Thoracic aorta (tissue), 2 donors: ENCODE measurements around the gene UPK1A. TPM values are rescaled to one million over a fixed set of nuclear protein-coding genes. Genes with fewer than 3 reads are reported as not detected.

ENCODE experiments used
- ATAC-seq: fragments of 150-250 bp; one replicate; pipeline ENCODE4 v1.8.0; 2017; ENCODE audit warnings: low read depth; ENCODE audit not compliant: insufficient number of reproducible peaks, low FRiP score
- DNase-seq: peaks from one replicate; pipeline ENCODE4 v3.0.0-alpha.2; 2020; ENCODE audit warnings: low spot score
- H3K27ac ChIP-seq, 2 donors: fragments of 200-600 bp; sonication (generic); 1 replicate in 1 of 2; 2 replicates in 1 of 2; pipeline ENCODE4 v1.5.1; 2016; ENCODE audit warnings: mild to moderate bottlenecking in 2 of 2, moderate library complexity in 2 of 2
- H3K27me3 ChIP-seq: fragments of 200-600 bp; sonication (generic); replicated peaks from 2 replicates; pipeline ENCODE4 v1.6.0; 2016; ENCODE audit warnings: mild to moderate bottlenecking; ENCODE audit not compliant: insufficient read depth
- H3K36me3 ChIP-seq: fragments of 200-600 bp; sonication (generic); one replicate; pipeline ENCODE4 v1.5.1; 2016
- H3K4me1 ChIP-seq, 2 donors: fragments of 200-600 bp; sonication (generic); 1 replicate in 1 of 2; 2 replicates in 1 of 2; pipeline versions ENCODE4 v1.5.1 to v1.6.0; 2016; ENCODE audit warnings: low read depth in 2 of 2, mild to moderate bottlenecking in 1 of 2; ENCODE audit not compliant: control insufficient read depth in 1 of 2
- H3K4me3 ChIP-seq: fragments of 200-600 bp; sonication (generic); 2 replicates; pipeline ENCODE4 v1.5.1; 2016; ENCODE audit warnings: mild to moderate bottlenecking
- H3K9me3 ChIP-seq: fragments of 200-600 bp; sonication (generic); 2 replicates; pipeline ENCODE4 v1.5.1; 2016
- CTCF ChIP-seq: fragments of 200-600 bp; sonication (generic); IDR thresholded peaks from one replicate; pipeline ENCODE4 v1.5.1; 2019; ENCODE audit warnings: antibody characterized with exemption
- total RNA-seq, 2 donors: library from RNA; depleted of rRNA; stranded (reverse); fragments of >200 nt; gene quantifications; one replicate each; pipeline versions ENCODE4 v1.1.0 to v1.2.3, GENCODE V29; 2016

Gene UPK1A
- total RNA-seq, 2 donors from 2014 or later, result not detected

- Histone ChIP-seq H3K27me3 (no peaks in the 10 kb centered on the region), H3K9me3 (no peaks in the 10 kb centered on the region), H3K27ac (no peak overlapping the region), H3K4me3 (no peak overlapping the region), H3K36me3 (peaks cover 95% of the 10 kb centered on the region), H3K4me1 (no peaks in the 10 kb centered on the region)
- TF ChIP-seq CTCF, result no peak
- DNase-seq (no peak), ATAC-seq (no peak)
Measured at GRCh38 chr19:35727053-35727955, 61.0 kb downstream of the UPK1A start.

Other genes starting within 250 kb of the UPK1A start
- gene FFAR2, start 218.3 kb upstream of the UPK1A start, total RNA-seq, result under 1 TPM in 1 of 2 donors, not detected in 1; 0.92 TPM
- gene KRTDAP, start 176.1 kb upstream of the UPK1A start, total RNA-seq, result 10 to 100 TPM in 1 of 2 donors, not detected in 1; 29.6 TPM
- 10 to 100 TPM; 26.1 to 53.7 TPM for gene DMKN, start 152.9 kb upstream of the UPK1A start, total RNA-seq
- 1 to 10 TPM in 1 of 2 donors, not detected in 1; 1.5 TPM for gene SBSN, start 138.2 kb upstream of the UPK1A start, total RNA-seq
- not detected for gene GAPDHS, start 133.1 kb upstream of the UPK1A start, total RNA-seq
- gene TMEM147, start 120.9 kb upstream of the UPK1A start, total RNA-seq, result 10 to 100 TPM; 49.7 to 75.8 TPM
- under 1 TPM in 1 of 2 donors, not detected in 1; 0.35 TPM for gene ATP4A, start 102.9 kb upstream of the UPK1A start, total RNA-seq
- gene PMIS2, start 80.3 kb upstream of the UPK1A start, total RNA-seq, result not detected
- gene HAUS5, start 53.8 kb upstream of the UPK1A start, total RNA-seq, result 10 to 100 TPM in 1 of 2 donors, 1 to 10 TPM in 1; 8.4 to 13.9 TPM
- gene RBM42, start 37.5 kb upstream of the UPK1A start, total RNA-seq, result 10 to 100 TPM; 47.2 to 53.8 TPM
- not detected for gene ETV2, start 24.8 kb upstream of the UPK1A start, total RNA-seq
- gene COX6B1, start 18.2 kb upstream of the UPK1A start, total RNA-seq, result 100 to 1,000 TPM; 258 to 386 TPM
- gene ZBTB32, start 38.0 kb downstream of the UPK1A start, total RNA-seq, result not detected
- gene KMT2B, start 51.5 kb downstream of the UPK1A start, total RNA-seq, result 10 to 100 TPM; 26.4 to 31.3 TPM
- 10 to 100 TPM in 1 of 2 donors, 1 to 10 TPM in 1; 6.9 to 13.1 TPM for gene IGFLR1, start 75.9 kb downstream of the UPK1A start, total RNA-seq
- 10 to 100 TPM; 34.4 to 42.6 TPM for gene U2AF1L4, start 78.9 kb downstream of the UPK1A start, total RNA-seq
- 10 to 100 TPM; 25.5 to 30.1 TPM for gene PSENEN, start 79.1 kb downstream of the UPK1A start, total RNA-seq
- 10 to 100 TPM in 1 of 2 donors, 1 to 10 TPM in 1; 9.9 to 30.5 TPM for gene LIN37, start 82.1 kb downstream of the UPK1A start, total RNA-seq
- 100 to 1,000 TPM in 1 of 2 donors, 10 to 100 TPM in 1; 78.6 to 130 TPM for gene HSPB6, start 90.5 kb downstream of the UPK1A start, total RNA-seq
- 10 to 100 TPM; 11.1 to 16.6 TPM for gene PROSER3, start 91.7 kb downstream of the UPK1A start, total RNA-seq
- 10 to 100 TPM; 15.4 to 30.7 TPM for gene ARHGAP33, start 109.0 kb downstream of the UPK1A start, total RNA-seq
- gene PRODH2, start 146.3 kb downstream of the UPK1A start, total RNA-seq, result not detected
- not detected for gene NPHS1, start 186.0 kb downstream of the UPK1A start, total RNA-seq
- gene KIRREL2, start 190.4 kb downstream of the UPK1A start, total RNA-seq, result under 1 TPM in 1 of 2 donors, not detected in 1; 0.92 TPM
- 10 to 100 TPM; 28.1 to 47.2 TPM for gene APLP1, start 202.1 kb downstream of the UPK1A start, total RNA-seq
- 10 to 100 TPM in 1 of 2 donors, 1 to 10 TPM in 1; 5.4 to 32.6 TPM for gene NFKBID, start 234.0 kb downstream of the UPK1A start, total RNA-seq
- 10 to 100 TPM in 1 of 2 donors, 1 to 10 TPM in 1; 4.5 to 13.2 TPM for gene HCST, start 236.0 kb downstream of the UPK1A start, total RNA-seq
- gene TYROBP, start 241.8 kb downstream of the UPK1A start, total RNA-seq, result 100 to 1,000 TPM; 155 to 247 TPM